GM12878 (cell line): ENCODE results near the gene MYBPHL. TPM values are rescaled to one million over a fixed set of nuclear protein-coding genes. Genes with fewer than 3 reads are reported as not detected.

ENCODE experiments used
- ATAC-seq: fragments of 200-7000 bp; cut with Tn5 transposase; 3 replicates; pipeline ENCODE4 v1.9.1; 2020; ENCODE audit warnings: mild to moderate bottlenecking, moderate library complexity
- BruUV-seq: library from RNA; stranded (reverse); fragments of 400-500 nt; replicated peaks from 2 replicates; lab custom pipeline; 2021; lab: Mats Ljungman, UMichigan
- CTCF ChIA-PET: fragments of 300-600 bp; sonication (Branson Sonifier 250); formaldehyde crosslinking; extraction: SDS; loops from one replicate; lab custom pipeline; 2021; ENCODE audit warnings: inconsistent platforms; lab: Yijun Ruan, JAX
- POLR2A ChIA-PET: fragments of 350-600 bp; formaldehyde crosslinking; extraction: SDS; loops from one replicate; lab custom pipeline; 2021; ENCODE audit warnings: inconsistent platforms; lab: Charles Lee
- RAD21 ChIA-PET: fragments of 300-600 bp; sonication (Branson Sonifier 250); formaldehyde crosslinking; loops from one replicate; lab custom pipeline; 2023; ENCODE audit warnings: antibody characterized with exemption; ENCODE audit not compliant: unreplicated experiment; lab: Charles Lee
- SMC1A ChIA-PET: fragments of 300-600 bp; sonication (Branson Sonifier 250); formaldehyde crosslinking; loops from one replicate; lab custom pipeline; 2023; ENCODE audit not compliant: unreplicated experiment, uncharacterized antibody; lab: Charles Lee
- DNase-seq: peaks from one replicate; pipeline ENCODE4 v3.0.0-alpha.2; 2011; ENCODE audit warnings: low read depth, low spot score
- FAIRE-seq: peaks from 3 replicates; lab custom pipeline; 2011; peaks lifted over from hg19 to GRCh38; lab: Jason Lieb, UNC
- H2AFZ ChIP-seq: 2 replicates; pipeline ENCODE4 v1.6.0; 2011; ENCODE audit warnings: low read depth, low read length, control low read depth; ENCODE audit not compliant: control insufficient read depth
- H3K27ac ChIP-seq: 2 replicates; pipeline ENCODE4 v1.5.1; 2011; ENCODE audit warnings: control low read depth; ENCODE audit not compliant: control insufficient read depth, insufficient read depth
- H3K27me3 ChIP-seq, 2 experiments: replicated peaks in 1 of 2; 2 replicates each; pipeline versions ENCODE4 v1.6.0 to v1.6.1; 2011; ENCODE audit warnings: low read length in 1 of 2; ENCODE audit not compliant: control insufficient read depth in 2 of 2, insufficient read depth in 2 of 2
- H3K36me3 ChIP-seq, 2 experiments: 2 replicates each; pipeline ENCODE4 v1.5.1; 2011; ENCODE audit warnings: low read length in 1 of 2; ENCODE audit not compliant: control insufficient read depth in 2 of 2, insufficient read depth in 2 of 2
- H3K4me1 ChIP-seq: 2 replicates; pipeline ENCODE4 v1.6.1; 2011; ENCODE audit warnings: mild to moderate bottlenecking, low read length, moderate library complexity, mixed read lengths; ENCODE audit not compliant: control insufficient read depth, insufficient read depth
- H3K4me2 ChIP-seq: 2 replicates; pipeline ENCODE4 v1.6.0; 2011; ENCODE audit warnings: control low read depth; ENCODE audit not compliant: control insufficient read depth, insufficient read depth
- H3K4me3 ChIP-seq: fragments of 200-600 bp; sonication (generic); 2 replicates; pipeline ENCODE4 v1.5.1; 2016
- H3K79me2 ChIP-seq: 2 replicates; pipeline ENCODE4 v1.6.0; 2011; ENCODE audit warnings: low read length; ENCODE audit not compliant: control insufficient read depth, insufficient read depth
- H3K9ac ChIP-seq: 2 replicates; pipeline ENCODE4 v1.8.0; 2011; ENCODE audit warnings: low read length, control low read depth, mixed read lengths; ENCODE audit not compliant: control insufficient read depth, insufficient read depth
- H3K9me3 ChIP-seq: replicated peaks from 3 replicates; pipeline ENCODE4 v1.5.1; 2011; ENCODE audit warnings: mild to moderate bottlenecking, low read length; ENCODE audit not compliant: control insufficient read depth, insufficient read depth
- H4K20me1 ChIP-seq: 2 replicates; pipeline ENCODE4 v1.6.0; 2011; ENCODE audit not compliant: control insufficient read depth, insufficient read depth
- CBX5 ChIP-seq: sonication (generic); IDR thresholded peaks from 2 replicates; pipeline ENCODE4 v1.6.1; 2016; ENCODE audit warnings: low read depth, moderate library complexity, mild to moderate bottlenecking, inconsistent platforms
- FOS ChIP-seq: IDR thresholded peaks from 3 replicates; pipeline ENCODE4 v1.6.1; 2011; ENCODE audit warnings: borderline replicate concordance; ENCODE audit not compliant: insufficient read length; ENCODE audit errors: extremely low read depth
- JUNB ChIP-seq: IDR thresholded peaks from 2 replicates; pipeline ENCODE4 v1.6.1; 2016; ENCODE audit warnings: antibody characterized with exemption, mild to moderate bottlenecking
- POLR2AphosphoS5 ChIP-seq: IDR thresholded peaks from 2 replicates; pipeline ENCODE4 v1.6.1; 2011; ENCODE audit warnings: mild to moderate bottlenecking, low read length, inconsistent platforms
- RB1 ChIP-seq: fragments of 450-650 bp; formaldehyde crosslinking; IDR thresholded peaks from 2 replicates; pipeline ENCODE4 v1.6.1; 2017; ENCODE audit warnings: mild to moderate bottlenecking, borderline replicate concordance
- RFX5 ChIP-seq: IDR thresholded peaks from 2 replicates; pipeline ENCODE4 v1.6.1; 2011; ENCODE audit warnings: low read depth, low read length, improper control_type of control experiment
- WRNIP1 ChIP-seq: IDR thresholded peaks from 2 replicates; pipeline ENCODE4 v1.6.1; 2011; ENCODE audit warnings: low read depth, low read length, improper control_type of control experiment, borderline replicate concordance
- WGBS: methylation state at CpG from one replicate; pipeline ENCODE4 v1.1.6; 2016; ENCODE audit warnings: low lambda C conversion rate; ENCODE audit not compliant: insufficient replicate concordance, insufficient coverage; ENCODE audit errors: missing lambda C conversion rate; 5-methylcytosine and 5-hydroxymethylcytosine counted together
- in situ Hi-C: fragments of 300-500 bp; cut with MboI; formaldehyde crosslinking; loops from 9 replicates; pipeline ENCODE4 v1.14.3; 2018; ENCODE audit warnings: mixed read lengths
- intact Hi-C: fragments of 100-400 bp; cut with micrococcal nuclease; formaldehyde crosslinking; loops from one replicate; pipeline ENCODE4 v1.14.2; 2022; ENCODE audit not compliant: unreplicated experiment
- polyA plus RNA-seq, 11 experiments: library from polyadenylated mRNA; depleted of rRNA in 4 of 11; unstranded in 6 of 11; stranded (reverse) in 5 of 11; fragments of >200 nt; fragmentation: Nextera tagmentation in 4 of 11; fragmentation: Illumina TruSeq in 1 of 11; extraction: Ambion mirVana in 4 of 11; extraction: Trizol in 1 of 11; gene quantifications; 1 replicate in 1 of 11; 2 replicates in 10 of 11; pipeline versions ENCODE4 v1.2.1 to v1.2.3, GENCODE V29; 2011 to 2016; ENCODE audit warnings: inconsistent platforms in 2 of 11, missing spikeins in 2 of 11, low read depth in 1 of 11
- total RNA-seq, 4 experiments: library from RNA; depleted of rRNA in 3 of 4; stranded (reverse); fragments of >200 nt in 3 of 4; fragmentation: Illumina TruSeq in 1 of 4; extraction: Trizol in 1 of 4; gene quantifications; 2 replicates each; pipeline versions ENCODE4 v1.2.1 to v1.2.3, GENCODE V29; 2013 to 2021
- TF ChIP-seq, protein P1 (sequence below): IDR thresholded peaks from 2 replicates; pipeline ENCODE4 v1.6.1; 2011; ENCODE audit warnings: low read depth, low read length, improper control_type of control experiment, borderline replicate concordance

MYBPHL gene
- total and polyA plus RNA-seq, 10 of the 15 experiments (the other 5 are each of a cell fraction or from before 2014, with no cell fraction given): 0.16 to 0.75 (median 0.54) TPM; not detected in 7

DNA sequence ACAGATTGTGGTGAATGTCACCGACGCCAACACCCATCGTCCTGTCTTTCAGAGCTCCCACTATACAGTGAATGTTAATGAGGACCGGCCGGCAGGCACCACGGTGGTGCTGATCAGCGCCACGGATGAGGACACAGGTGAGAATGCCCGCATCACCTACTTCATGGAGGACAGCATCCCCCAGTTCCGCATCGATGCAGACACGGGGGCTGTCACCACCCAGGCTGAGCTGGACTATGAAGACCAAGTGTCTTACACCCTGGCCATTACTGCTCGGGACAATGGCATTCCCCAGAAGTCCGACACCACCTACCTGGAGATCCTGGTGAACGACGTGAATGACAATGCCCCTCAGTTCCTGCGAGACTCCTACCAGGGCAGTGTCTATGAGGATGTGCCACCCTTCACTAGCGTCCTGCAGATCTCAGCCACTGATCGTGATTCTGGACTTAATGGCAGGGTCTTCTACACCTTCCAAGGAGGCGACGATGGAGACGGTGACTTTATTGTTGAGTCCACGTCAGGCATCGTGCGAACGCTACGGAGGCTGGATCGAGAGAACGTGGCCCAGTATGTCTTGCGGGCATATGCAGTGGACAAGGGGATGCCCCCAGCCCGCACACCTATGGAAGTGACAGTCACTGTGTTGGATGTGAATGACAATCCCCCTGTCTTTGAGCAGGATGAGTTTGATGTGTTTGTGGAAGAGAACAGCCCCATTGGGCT, 54.5 kb downstream of the MYBPHL start:
- SMC1A ChIA-PET: no interaction called here
- in situ Hi-C loops: no loop called here
- intact Hi-C loops: no loop called here
- no peak for DNase-seq
- Histone ChIP-seq H4K20me1 (no peaks in the 10 kb centered on the region), H3K79me2 (no peaks in the 10 kb centered on the region), H3K27ac (no peak overlapping the region)
- POLR2A ChIA-PET: no interaction called here
- TF ChIP-seq WRNIP1 (no peak), RB1 (no peak), CBX5 (no peak), POLR2AphosphoS5 (no peak), JUNB (no peak), RFX5 (no peak), FOS (no peak)
- TF ChIP-seq, protein P1, sequence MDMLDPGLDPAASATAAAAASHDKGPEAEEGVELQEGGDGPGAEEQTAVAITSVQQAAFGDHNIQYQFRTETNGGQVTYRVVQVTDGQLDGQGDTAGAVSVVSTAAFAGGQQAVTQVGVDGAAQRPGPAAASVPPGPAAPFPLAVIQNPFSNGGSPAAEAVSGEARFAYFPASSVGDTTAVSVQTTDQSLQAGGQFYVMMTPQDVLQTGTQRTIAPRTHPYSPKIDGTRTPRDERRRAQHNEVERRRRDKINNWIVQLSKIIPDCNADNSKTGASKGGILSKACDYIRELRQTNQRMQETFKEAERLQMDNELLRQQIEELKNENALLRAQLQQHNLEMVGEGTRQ: no peak
- TF ChIP-seq, all 136 proteins: peak for 0
- RAD21 ChIA-PET: no interaction called here
- Histone ChIP-seq H3K4me3 (no peak overlapping the region), H3K4me1 (no peaks in the 10 kb centered on the region), H3K4me2 (no peak overlapping the region), H3K27me3 (peaks cover 2 to 4% of the 10 kb centered on the region in 2 experiments; a peak in 3 of 4 replicates), H2AFZ (no peak overlapping the region), H3K9ac (no peak overlapping the region), H3K9me3 (no peaks in the 10 kb centered on the region), H3K36me3 (no peaks in the 10 kb centered on the region)
- CTCF ChIA-PET: interaction anchor here (1.4 kb wide), 1 partner anchor 246 kb away, joined by 3 read pairs; no protein-coding TSS in a partner anchor
- FAIRE-seq (no peak), ATAC-seq (no peak)
- 81% methylated on average over 31 of the region's 31 CpGs for WGBS
- no TSS peak for BruUV-seq
